GM12872 (cell line): ENCODE data around the gene METRNL.

Experiments
- CTCF ChIP-seq: IDR thresholded peaks from 3 replicates; pipeline ENCODE4 v1.5.1; 2011; ENCODE audit warnings: low read depth, mild to moderate bottlenecking, low read length, moderate library complexity; ENCODE audit not compliant: insufficient read depth

Gene METRNL

GRCh38 chr17:83097831-83098230 is 18.4 kb downstream of the METRNL start:
- no peak for TF ChIP-seq CTCF

- TF ChIP-seq CTCF = no peak
Observed at GRCh38 chr17:83098241-83099085, 19.1 kb downstream of the METRNL start.

GRCh38 chr17:83099086-83099555 is 19.7 kb downstream of the METRNL start:
- no peak for TF ChIP-seq CTCF

GRCh38 chr17:83099570-83100181 is 20.3 kb downstream of the METRNL start:
- TF ChIP-seq CTCF = no peak

GRCh38 chr17:83100220-83100852 is 20.9 kb downstream of the METRNL start:
- no peak for TF ChIP-seq CTCF

GRCh38 chr17:83100853-83101391 is 21.5 kb downstream of the METRNL start:
- no peak for TF ChIP-seq CTCF
